ENCODE results near the gene DCAF16.

DCAF16 gene

DNA sequence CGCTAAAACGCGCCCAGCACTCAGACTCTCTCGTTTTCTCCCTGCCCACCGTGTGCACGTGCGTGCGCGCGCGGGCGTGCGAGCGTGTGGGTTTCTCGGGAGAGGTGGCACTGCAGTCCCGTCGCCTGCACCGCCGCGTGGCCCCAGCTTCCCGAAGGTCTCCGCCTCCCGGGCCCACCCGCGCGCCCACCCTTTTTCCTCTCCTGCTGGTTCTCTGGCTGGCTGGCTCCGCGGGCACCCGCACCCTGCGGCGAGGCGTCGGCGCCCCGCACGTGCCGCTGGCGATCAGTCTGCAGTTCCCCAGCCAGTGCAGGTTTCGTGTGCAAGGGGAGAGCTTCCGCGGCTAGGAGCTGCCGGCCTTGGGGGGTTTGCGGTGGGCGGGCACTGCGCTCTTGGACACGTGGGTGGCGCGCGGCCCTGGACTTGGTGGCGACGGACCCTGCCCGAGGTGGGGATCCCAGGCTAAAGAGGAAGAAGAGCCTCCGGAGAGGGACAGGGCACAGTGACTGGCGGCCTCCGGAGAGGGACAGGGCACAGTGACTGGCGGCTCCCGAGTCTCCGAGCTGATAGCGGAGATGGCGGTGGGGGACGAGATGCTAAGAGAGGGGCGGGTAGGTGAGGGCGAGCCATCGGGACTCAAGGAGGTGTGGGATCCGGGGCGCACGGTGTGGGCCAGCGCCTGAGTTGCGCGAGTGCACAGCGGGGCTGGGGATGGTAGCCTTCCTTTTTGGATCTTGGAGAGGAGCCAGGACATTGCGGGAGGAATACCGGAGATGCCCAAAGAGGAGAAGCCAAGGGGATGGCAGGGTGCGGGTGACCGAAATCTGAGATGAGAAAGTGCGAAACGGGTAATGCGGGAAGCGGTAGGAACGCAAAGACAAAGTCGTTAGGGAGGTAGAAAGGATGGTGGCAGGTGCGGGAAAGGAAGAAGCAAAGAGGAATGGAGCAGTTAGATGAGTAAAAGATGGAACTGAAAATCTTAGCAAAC lies 29.0 kb downstream of the DCAF16 start, which contains the start of gene FAM184B:
FAM184B (minus strand) TSS at position 322 of the 988 bp plus-strand sequence. CDS start 322 bp downstream, outside the sequence.
- DNase-seq: no peak

GRCh38 chr4:17780501-17781299 lies 29.9 kb downstream of the DCAF16 start:
- peak; percentile 57 for DNase-seq

DNA sequence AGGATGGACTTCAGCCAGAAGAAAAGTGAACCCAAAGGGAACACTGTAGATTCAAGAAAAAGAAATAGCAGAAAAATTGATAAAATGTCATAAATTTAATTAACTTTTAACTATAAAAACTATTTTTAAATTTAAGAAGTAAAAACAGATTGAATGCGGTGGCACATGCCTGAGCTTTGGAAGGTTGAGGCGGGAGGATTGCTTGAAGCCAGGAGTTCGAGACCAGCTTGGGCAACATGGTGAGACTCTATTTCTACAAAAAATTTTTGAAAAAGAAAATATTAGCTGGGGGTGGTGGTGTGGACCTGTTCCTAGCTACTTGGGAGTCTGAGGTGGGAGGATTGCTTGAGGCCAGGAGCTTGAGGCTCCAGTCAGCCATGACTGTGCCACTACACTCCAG lies 32.1 kb downstream of the DCAF16 start:
- DNase-seq: no peak

DNA sequence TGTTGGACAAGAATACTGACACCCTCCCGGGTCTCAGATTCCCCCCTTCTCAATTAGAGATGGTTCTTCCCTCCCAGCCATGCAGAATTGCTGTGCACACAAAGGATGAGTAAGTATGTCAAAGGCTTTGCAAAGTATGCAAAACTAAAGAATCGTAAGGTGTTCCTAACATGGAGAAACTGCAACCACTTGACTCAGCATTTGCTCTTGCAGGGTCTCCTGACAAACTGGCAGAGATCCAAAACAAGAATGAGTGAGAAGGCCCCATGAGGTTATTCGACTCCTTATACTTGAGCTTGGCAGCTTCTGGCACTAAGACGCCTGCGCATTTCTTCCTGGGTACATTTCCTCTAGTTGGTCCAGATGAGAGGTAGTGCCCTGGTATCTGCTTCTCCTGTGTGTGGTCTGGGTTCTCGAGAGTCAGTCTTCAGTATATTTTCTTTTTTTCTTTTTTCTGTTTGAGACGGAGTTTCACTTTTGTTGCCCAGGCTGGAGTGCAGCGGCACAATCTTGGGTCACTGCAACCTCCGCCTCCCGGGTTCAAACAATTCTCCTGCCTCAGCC lies 37.3 kb downstream of the DCAF16 start:
- DNase-seq: no peak

- no peak for DNase-seq
Observed at GRCh38 chr4:17771284-17771908, 39.2 kb downstream of the DCAF16 start.

GRCh38 chr4:17770845-17771244 lies 39.7 kb downstream of the DCAF16 start:
- DNase-seq: no peak

DNA sequence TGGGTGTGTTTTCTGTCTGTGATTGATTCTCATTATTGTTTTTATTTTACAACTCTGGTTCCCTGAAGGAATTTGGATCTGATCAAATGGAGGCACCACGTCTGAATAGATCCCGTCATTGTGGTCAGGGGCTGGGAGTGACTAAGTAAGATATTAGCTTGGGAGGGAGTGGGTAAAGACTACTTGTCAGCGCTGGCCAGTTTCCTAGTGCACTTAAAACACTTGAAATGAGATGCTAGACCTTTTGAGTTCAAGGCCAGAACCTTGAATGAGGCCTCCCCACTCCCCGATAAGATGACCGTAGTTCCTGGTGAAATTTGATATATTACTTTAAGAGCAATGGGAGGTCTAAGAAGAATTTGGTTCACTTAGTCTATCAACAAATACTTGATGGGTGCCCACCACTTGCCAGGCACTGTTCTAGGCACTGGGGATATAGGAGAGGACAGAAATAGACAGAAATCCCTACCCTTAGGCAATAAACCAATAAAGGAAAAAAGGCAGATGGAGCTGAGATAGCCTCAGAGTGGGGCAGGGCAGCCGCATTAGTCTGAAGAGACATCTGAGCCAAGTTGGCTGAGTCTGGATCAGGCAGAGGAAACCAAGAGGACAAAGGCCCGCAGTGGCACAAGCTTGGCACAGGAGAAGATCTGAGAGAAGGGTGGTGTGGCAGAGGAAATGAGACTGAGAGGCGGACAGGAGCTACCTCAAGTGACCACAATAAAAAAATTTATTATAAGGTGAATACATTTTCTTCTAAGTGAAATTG lies 41.0 kb downstream of the DCAF16 start:
- DNase-seq: no peak

- DNase-seq: no peak
Observed at GRCh38 chr4:17766826-17767458, 43.6 kb downstream of the DCAF16 start.

DNA sequence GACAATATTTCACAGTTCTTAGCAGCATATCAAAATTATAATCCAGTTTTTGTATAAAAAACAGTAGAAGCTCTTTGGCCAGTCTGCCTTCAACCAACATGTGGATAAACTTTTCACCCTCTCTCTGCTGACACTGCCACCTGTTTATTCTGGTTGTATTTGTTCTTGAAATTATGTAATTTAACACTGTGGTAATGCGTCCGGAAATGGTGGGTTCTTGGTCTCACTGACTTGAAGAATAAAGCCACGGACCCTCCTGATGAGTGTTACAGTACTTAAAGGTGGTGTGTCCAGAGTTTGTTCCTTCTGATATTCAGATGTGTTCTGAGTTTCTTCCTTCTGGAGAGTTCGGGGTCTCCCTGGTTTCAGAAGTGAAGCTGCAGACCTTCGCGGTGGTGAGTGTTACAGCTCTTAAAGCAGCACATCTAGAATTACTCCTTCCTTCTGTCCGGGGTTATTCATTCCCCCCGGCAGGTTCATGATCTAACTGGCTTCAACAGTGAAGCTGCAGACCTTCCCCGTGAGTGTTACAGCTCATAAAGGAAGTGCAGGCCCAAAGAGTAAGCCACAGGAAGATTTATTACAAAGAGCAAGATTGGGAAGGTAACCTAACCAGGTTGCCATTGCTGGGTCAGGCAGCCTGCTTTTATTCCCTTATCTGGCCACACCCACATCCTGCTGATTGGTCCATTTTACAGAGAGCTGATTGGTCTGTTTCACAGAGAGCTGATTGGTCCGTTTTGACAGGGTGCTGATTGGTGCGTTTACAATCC lies 44.9 kb downstream of the DCAF16 start:
- no peak for DNase-seq

DNA sequence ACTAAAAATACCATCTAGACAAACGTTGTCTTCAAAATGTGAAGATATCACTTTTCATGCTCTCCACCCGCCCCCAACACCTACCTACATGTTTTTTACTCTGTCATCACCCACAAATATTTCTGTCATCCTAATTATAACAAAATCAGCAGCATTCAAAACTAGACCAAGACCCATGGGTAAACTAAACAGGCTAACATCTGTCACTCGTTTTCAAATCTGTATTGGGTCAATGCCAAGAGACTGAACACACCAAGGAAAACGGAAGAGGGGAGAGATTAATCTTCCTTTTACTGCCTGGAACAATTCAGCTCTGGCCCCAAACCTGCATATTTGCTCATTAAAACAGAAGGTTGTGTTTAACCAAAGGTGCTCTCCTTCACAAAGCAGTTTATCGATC lies 46.6 kb downstream of the DCAF16 start:
- DNase-seq: no peak

DNA sequence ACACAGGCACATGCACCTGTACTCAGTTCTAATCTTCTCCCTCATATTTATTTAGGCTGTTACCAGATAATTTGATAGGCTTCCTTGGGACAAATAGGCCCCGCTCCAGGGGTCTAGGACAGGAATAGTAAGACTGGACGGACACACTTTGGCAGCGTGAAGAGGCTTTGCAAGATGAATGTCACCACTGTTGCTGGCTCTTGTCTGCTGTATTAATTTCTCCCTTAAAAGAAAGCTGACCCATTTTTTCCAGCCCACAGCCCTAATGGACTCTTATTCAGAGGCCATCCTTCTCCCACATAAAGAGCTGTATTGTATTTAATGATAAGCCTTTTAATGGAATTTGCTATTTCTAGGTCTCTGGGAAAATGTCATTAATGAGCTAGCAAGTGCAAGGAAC lies 47.1 kb downstream of the DCAF16 start:
- no peak for DNase-seq

DNA sequence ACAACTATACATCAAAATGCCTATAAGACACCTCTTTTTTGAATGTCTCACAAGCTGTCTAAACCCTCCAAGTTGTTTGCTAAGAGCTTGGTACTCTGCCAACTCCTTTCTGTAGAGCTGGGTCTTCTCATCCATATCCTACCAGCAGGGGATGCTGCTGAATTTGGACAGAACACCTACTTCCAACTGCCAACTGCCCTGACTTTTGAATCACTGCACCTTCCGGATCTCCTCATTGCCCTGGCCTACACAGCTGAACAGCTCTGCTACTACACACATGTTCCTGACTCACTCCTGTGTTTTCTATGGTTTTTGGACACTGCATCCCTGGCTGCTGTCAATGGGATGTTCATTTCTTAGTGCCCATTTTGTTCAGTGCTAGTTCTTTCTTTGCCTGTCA lies 47.8 kb downstream of the DCAF16 start:
- DNase-seq: no peak

DNA sequence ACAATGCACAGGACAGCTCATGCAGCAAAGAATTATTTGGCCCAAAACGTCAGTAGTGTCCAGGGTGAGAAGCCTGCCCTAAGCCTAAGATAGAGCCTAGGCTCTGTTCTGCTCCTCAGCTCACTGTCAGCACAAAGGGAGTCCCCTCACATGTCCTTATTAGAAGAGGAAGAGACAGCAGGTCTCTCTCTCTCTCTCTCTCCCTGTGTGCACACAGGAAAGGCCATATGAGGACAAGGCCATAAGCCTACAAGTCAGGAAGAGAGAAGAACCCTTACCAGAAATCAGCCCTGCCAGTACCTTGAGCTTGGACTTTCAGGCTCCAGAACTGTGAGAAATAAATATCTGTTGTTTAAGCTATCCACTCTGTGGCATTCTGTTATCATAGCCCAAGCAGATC lies 49.5 kb downstream of the DCAF16 start:
- DNase-seq: no peak

DNA sequence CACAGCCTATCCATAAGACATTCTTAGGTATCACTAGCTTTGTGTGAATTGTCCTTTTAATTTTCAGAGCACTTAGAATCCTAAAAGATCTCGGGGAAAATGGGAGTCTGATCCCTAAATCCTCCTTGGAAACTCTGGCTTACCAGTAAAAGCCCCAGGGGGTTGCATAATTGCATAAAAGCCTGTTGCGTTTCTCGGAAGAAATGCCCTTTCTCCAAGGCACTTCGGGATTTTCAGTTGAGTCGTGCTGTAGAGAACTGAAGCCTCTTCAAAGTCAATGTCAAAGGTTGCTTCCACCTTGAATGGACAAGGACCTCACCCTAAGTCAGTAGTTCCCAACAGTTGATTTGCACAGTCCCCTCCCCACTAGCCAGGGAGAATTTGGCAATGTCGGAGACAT lies 49.9 kb downstream of the DCAF16 start:
- DNase-seq: no peak

DNA sequence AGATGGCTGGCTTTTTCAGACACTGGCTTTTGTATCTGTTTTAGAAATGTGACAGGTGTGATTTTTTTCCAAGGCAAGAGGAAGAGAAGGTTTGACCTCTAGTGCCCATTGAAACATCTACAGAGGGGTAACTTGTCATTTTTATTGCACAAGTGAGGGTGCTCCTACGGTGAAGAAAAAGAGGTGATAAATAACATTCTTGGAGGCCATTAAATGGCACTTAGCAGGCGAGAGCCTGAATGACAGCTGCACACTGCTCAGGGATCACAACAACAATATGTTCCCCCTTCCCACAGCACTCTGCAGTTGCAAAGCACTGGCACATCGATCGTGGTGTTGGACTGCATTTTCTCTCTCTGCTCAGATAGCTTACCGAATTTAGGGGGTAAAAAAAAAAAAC lies 52.1 kb downstream of the DCAF16 start:
- no peak for DNase-seq

- DNase-seq: no peak
Observed at GRCh38 chr4:17757621-17758020, 52.9 kb downstream of the DCAF16 start.

GRCh38 chr4:17753646-17754045 lies 56.9 kb downstream of the DCAF16 start:
- no peak for DNase-seq

All from NCI-H2029 treated with DMSO at 0.1 percent for 48 hours (cell line).